SK-N-SH (cell line): ENCODE data around the gene ACSF3. TPM values are rescaled to one million over a fixed set of nuclear protein-coding genes. Genes with fewer than 3 reads are reported as not detected.
"Not testable (repeated sequence)": the region's sequence is repeated elsewhere in the genome, so short reads cannot be mapped to it uniquely, and the experiment has no call there.

ENCODE experiments used
- CTCF ChIA-PET: fragments of 300-600, 350-600 bp; formaldehyde crosslinking; extraction: SDS; loops from one replicate; lab custom pipeline; 2021; lab: Yijun Ruan, JAX
- POLR2A ChIA-PET: fragments of 350-600 bp; sonication (Branson Sonifier 250); formaldehyde crosslinking; extraction: SDS; loops from one replicate; lab custom pipeline; 2020; ENCODE audit warnings: antibody characterized with exemption, inconsistent platforms; lab: Yijun Ruan, JAX
- DNase-seq: peaks from one replicate; pipeline ENCODE4 v3.0.0; 2012
- H2AFZ ChIP-seq: fragments of 200-600 bp; sonication (generic); 2 replicates; pipeline ENCODE4 v1.8.1; 2016; ENCODE audit warnings: antibody characterized with exemption, mild to moderate bottlenecking, low read depth
- H3F3A ChIP-seq: fragments of 200-600 bp; sonication (generic); replicated peaks from 2 replicates; pipeline ENCODE3; 2016; ENCODE audit warnings: antibody characterized with exemption, mild to moderate bottlenecking; ENCODE audit not compliant: insufficient read depth
- H3K27ac ChIP-seq, 2 experiments: fragments of 200-500 bp in 1 of 2; fragments of 200-600 bp in 1 of 2; sonication (Bioruptor generic) in 1 of 2; sonication (generic), shearing (Covaris generic) in 1 of 2; 2 replicates each; pipeline versions ENCODE4 v1.5.1 to v1.6.1; 2014 to 2016; ENCODE audit warnings: low read depth in 2 of 2, inconsistent platforms in 1 of 2, low read length in 1 of 2, mild to moderate bottlenecking in 1 of 2, mixed read lengths in 1 of 2
- H3K27me3 ChIP-seq: fragments of 200-600 bp; sonication (generic), shearing (Covaris generic); 2 replicates; pipeline ENCODE4 v1.6.1; 2016; ENCODE audit warnings: mixed run types; ENCODE audit not compliant: insufficient read depth
- H3K36me3 ChIP-seq, 2 experiments: fragments of 200-500 bp in 1 of 2; fragments of 200-600 bp in 1 of 2; sonication (Bioruptor generic) in 1 of 2; sonication (generic) in 1 of 2; replicated peaks in 1 of 2; 2 replicates each; pipeline versions ENCODE3 to v1.5.1; 2014 to 2016; ENCODE audit warnings: low read length in 1 of 2, mild to moderate bottlenecking in 1 of 2; ENCODE audit not compliant: insufficient read depth in 2 of 2, control insufficient read depth in 1 of 2
- H3K4me1 ChIP-seq, 2 experiments: fragments of 200-500 bp in 1 of 2; fragments of 200-600 bp in 1 of 2; sonication (Bioruptor generic) in 1 of 2; sonication (generic), shearing (Covaris generic) in 1 of 2; 2 replicates each; pipeline versions ENCODE4 v1.5.1 to v1.6.1; 2014 to 2016; ENCODE audit warnings: low read depth in 1 of 2, low read length in 1 of 2, mixed run types in 1 of 2; ENCODE audit not compliant: insufficient read depth in 2 of 2, control insufficient read depth in 1 of 2
- H3K4me2 ChIP-seq: fragments of 200-600 bp; sonication (generic), shearing (Covaris generic); 2 replicates; pipeline ENCODE4 v1.6.1; 2017; ENCODE audit warnings: mixed run types
- H3K4me3 ChIP-seq, 2 experiments: fragments of 200-500 bp in 1 of 2; fragments of 200-600 bp in 1 of 2; sonication (Bioruptor generic) in 1 of 2; sonication (generic), shearing (Covaris generic) in 1 of 2; 2 replicates each; pipeline versions ENCODE4 v1.5.1 to v1.8.1; 2014 to 2016; ENCODE audit warnings: low read depth in 2 of 2, inconsistent platforms in 1 of 2, low read length in 1 of 2, mild to moderate bottlenecking in 1 of 2, mixed read lengths in 1 of 2, moderate library complexity in 1 of 2
- H3K79me2 ChIP-seq: fragments of 200-600 bp; sonication (generic); 2 replicates; pipeline ENCODE4 v1.8.1; 2017; ENCODE audit warnings: mild to moderate bottlenecking; ENCODE audit not compliant: insufficient read depth
- H3K9ac ChIP-seq: fragments of 200-600 bp; sonication (generic); 2 replicates; pipeline ENCODE4 v1.6.1; 2017; ENCODE audit warnings: mixed run types
- H3K9me2 ChIP-seq: fragments of 200-600 bp; sonication (generic); 2 replicates; pipeline ENCODE4 v1.6.1; 2017; ENCODE audit warnings: mixed run types
- H3K9me3 ChIP-seq: fragments of 200-600 bp; sonication (generic); 2 replicates; pipeline ENCODE4 v1.6.1; 2017; ENCODE audit warnings: mixed run types, mild to moderate bottlenecking, moderate library complexity
- H4K20me1 ChIP-seq: fragments of 200-600 bp; sonication (generic); 2 replicates; pipeline ENCODE4 v1.6.1; 2017; ENCODE audit warnings: mild to moderate bottlenecking, mixed run types; ENCODE audit not compliant: insufficient read depth
- CHD2 ChIP-seq: fragments of 150-350 bp; IDR thresholded peaks from 2 replicates; pipeline ENCODE4 v1.6.1; 2018; ENCODE audit warnings: low read length; ENCODE audit not compliant: partially characterized antibody
- ELF1 ChIP-seq: IDR thresholded peaks from 2 replicates; pipeline ENCODE4 v1.4.0; 2012
- EP300 ChIP-seq, 2 experiments: IDR thresholded peaks; 2 replicates each; pipeline versions ENCODE4 v1.4.0 to v1.6.1; 2012; ENCODE audit warnings: borderline replicate concordance in 1 of 2, low read depth in 1 of 2, low read length in 1 of 2
- FOSL2 ChIP-seq: IDR thresholded peaks from 2 replicates; pipeline ENCODE4 v1.4.0; 2012; ENCODE audit warnings: low read depth, mild to moderate bottlenecking, moderate library complexity, borderline replicate concordance
- NRF1 ChIP-seq: IDR thresholded peaks from 2 replicates; pipeline ENCODE4 v1.6.1; 2012; ENCODE audit warnings: low read depth, mild to moderate bottlenecking, low read length
- RAD21 ChIP-seq: IDR thresholded peaks from 2 replicates; pipeline ENCODE4 v1.6.1; 2012; ENCODE audit warnings: mild to moderate bottlenecking, low read length
- TAF1 ChIP-seq: IDR thresholded peaks from 2 replicates; pipeline ENCODE4 v1.6.1; 2012; ENCODE audit warnings: low read depth, mild to moderate bottlenecking, low read length, moderate library complexity, borderline replicate concordance
- whole genome bisulfite sequencing: methylation state at CpG from one replicate; pipeline ENCODE4 v1.1.6; 2017; ENCODE audit warnings: low lambda C conversion rate; 5-methylcytosine and 5-hydroxymethylcytosine counted together
- polyA plus RNA-seq, 3 experiments: library from polyadenylated mRNA; depleted of rRNA; stranded (reverse); fragments of >200 nt; gene quantifications; 2 replicates each; pipeline ENCODE4 v1.2.3, GENCODE V29; 2012
- TF ChIP-seq, protein P1 (sequence below): fragments of 150-350 bp; IDR thresholded peaks from 2 replicates; pipeline ENCODE4 v1.6.1; 2017; ENCODE audit warnings: antibody characterized with exemption, low read length, low read depth, borderline replicate concordance
- TF ChIP-seq, protein P2 (sequence below): IDR thresholded peaks from 2 replicates; pipeline ENCODE4 v1.4.0; 2012; ENCODE audit warnings: low read depth
- TF ChIP-seq, protein P3 (sequence below): fragments of 150-350 bp; IDR thresholded peaks from 2 replicates; pipeline ENCODE4 v1.6.1; 2016; ENCODE audit warnings: mild to moderate bottlenecking, low read depth, low read length
- TF ChIP-seq, protein P4 (sequence below): IDR thresholded peaks from 2 replicates; pipeline ENCODE4; 2012

Gene ACSF3
- polyA plus RNA-seq, 1 of the 3 experiments (the other 2 are of a cell fraction), result 18.8 TPM

DNA sequence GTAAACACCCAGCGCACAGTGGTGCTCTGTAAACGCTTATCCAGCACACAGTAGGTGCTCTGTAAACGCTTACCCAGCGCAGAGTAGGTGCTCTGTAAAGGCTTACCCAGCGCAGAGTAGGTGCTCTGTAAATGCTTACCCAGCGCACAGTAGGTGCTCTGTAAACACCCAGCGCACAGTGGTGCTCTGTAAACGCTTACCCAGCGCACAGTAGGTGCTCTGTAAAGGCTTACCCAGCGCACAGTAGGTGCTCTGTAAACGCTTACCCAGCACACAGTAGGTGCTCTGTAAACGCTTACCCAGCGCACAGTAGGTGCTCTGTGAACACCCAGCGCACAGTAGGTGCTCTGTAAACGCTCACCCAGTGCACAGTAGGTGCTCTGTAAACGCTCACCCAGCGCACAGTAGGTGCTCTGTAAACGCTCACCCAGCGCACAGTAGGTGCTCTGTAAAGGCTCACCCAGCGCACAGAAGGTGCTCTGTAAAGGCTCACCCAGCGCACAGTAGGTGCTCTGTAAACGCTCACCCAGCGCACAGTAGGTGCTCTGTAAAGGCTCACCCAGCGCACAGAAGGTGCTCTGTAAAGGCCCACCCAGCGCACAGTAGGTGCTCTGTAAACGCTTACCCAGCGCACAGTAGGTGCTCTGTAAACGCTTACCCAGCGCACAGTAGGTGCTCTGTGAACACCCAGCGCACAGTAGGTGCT lies 92.4 kb downstream of the ACSF3 start:
- H3K9me2 ChIP-seq, H3K9ac ChIP-seq, H3K4me2 ChIP-seq, H3K9me3 ChIP-seq, H3K4me1 ChIP-seq, DNase-seq, H3K4me3 ChIP-seq, H2AFZ ChIP-seq, H3K36me3 ChIP-seq, H3K79me2 ChIP-seq, H3K27ac ChIP-seq, POLR2A ChIA-PET: not testable (repeated sequence)
- CTCF ChIA-PET, result interaction anchor here (1.4 kb wide), 1 partner anchor 19 kb away, joined by 3 read pairs; no protein-coding TSS in a partner anchor
- peaks cover 23% of the 10 kb centered on the region for H3F3A ChIP-seq
- H4K20me1 ChIP-seq, result peaks cover 10% of the 10 kb centered on the region; the same call in 1 of the 2 replicates
- peaks cover 46% of the 10 kb centered on the region for H3K27me3 ChIP-seq
- WGBS, result 49% methylated on average over 16 of the region's 30 CpGs

DNA sequence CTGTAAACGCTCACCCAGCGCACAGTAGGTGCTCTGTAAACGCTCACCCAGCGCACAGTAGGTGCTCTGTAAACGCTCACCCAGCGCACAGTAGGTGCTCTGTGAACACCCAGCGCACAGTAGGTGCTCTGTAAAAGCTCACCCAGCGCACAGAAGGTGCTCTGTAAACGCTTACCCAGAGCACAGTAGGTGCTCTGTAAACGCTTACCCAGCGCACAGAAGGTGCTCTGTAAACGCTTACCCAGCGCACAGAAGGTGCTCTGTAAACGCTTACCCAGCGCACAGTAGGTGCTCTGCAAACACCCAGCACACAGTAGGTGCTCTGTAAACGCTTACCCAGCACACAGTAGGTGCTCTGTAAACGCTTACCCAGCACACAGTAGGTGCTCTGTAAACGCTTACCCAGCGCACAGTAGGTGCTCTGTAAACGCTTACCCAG lies 93.0 kb downstream of the ACSF3 start:
- H3F3A ChIP-seq, result peaks cover 23% of the 10 kb centered on the region
- H3K9me2 ChIP-seq, POLR2A ChIA-PET, H2AFZ ChIP-seq, H3K4me1 ChIP-seq, CTCF ChIA-PET, H3K4me2 ChIP-seq, H3K27ac ChIP-seq, DNase-seq, H3K36me3 ChIP-seq, H3K9ac ChIP-seq, H3K4me3 ChIP-seq, H3K79me2 ChIP-seq, H3K9me3 ChIP-seq: not testable (repeated sequence)
- H3K27me3 ChIP-seq, result peaks cover 40% of the 10 kb centered on the region
- 68% methylated on average over 15 of the region's 20 CpGs for WGBS
- peaks cover 10% of the 10 kb centered on the region; the same call in 1 of the 2 replicates for H4K20me1 ChIP-seq

DNA sequence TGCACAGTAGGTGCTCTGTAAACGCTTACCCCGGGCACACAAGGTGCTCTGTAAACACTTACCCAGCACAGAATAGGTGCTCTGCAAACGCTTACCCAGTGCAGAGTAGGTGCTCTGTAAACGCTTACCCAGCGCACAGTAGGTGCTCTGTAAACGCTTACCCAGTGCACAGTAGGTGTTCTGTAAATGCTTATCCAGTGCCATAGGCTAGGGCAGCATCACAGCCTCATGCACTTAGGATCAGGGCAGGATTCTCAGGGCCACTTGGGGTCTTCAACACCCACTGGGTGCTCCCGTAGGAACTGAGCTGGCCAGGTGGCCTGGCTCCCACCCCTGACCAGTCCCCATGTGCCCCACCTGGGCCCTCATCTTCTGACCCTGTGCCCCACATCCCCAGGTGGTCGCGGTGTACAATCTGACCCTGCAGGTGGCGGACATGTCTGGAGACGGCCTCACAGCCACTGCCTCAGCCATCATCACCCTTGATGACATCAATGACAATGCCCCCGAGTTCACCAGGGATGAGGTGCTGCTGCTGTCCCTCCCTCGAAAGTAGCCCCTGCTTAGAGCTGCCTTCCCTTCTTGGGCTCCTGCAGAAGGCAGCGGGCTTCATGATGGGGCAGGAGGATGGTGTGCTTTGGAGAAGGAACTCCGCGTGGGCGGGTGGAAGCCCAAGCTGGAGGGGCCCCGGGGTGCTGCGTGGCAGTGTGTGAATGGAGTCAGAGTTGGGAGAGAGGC lies 93.5 kb downstream of the ACSF3 start:
- ChIA-PET CTCF (interaction anchor here (1.2 kb wide), 1 partner anchor 20 kb away, joined by 5 read pairs; no protein-coding TSS in a partner anchor), POLR2A (no interaction called here)
- H3K36me3 ChIP-seq, result no peaks in the 10 kb centered on the region
- H3K9me2 ChIP-seq, result no peaks in the 10 kb centered on the region
- H3K9ac ChIP-seq, result no peak overlapping the region
- no peak for DNase-seq
- H3K4me2 ChIP-seq, result no peak overlapping the region
- H3K9me3 ChIP-seq, result no peaks in the 10 kb centered on the region
- H3K27ac ChIP-seq, result no peak overlapping the region
- H3K4me1 ChIP-seq, result peaks cover 0 to 11% of the 10 kb centered on the region in 2 experiments; a peak in 1 of 4 replicates
- H3K79me2 ChIP-seq, result no peaks in the 10 kb centered on the region
- WGBS, result 32% methylated on average over 13 of the region's 19 CpGs
- peaks cover 39% of the 10 kb centered on the region for H3K27me3 ChIP-seq
- H3F3A ChIP-seq, result peaks cover 23% of the 10 kb centered on the region
- H3K4me3 ChIP-seq, result no peak overlapping the region
- peaks cover 10% of the 10 kb centered on the region; the same call in 1 of the 2 replicates for H4K20me1 ChIP-seq
- H2AFZ ChIP-seq, result no peak overlapping the region
- TF ChIP-seq TAF1, result no peak
- TF ChIP-seq FOSL2, result no peak
- TF ChIP-seq, protein P1, sequence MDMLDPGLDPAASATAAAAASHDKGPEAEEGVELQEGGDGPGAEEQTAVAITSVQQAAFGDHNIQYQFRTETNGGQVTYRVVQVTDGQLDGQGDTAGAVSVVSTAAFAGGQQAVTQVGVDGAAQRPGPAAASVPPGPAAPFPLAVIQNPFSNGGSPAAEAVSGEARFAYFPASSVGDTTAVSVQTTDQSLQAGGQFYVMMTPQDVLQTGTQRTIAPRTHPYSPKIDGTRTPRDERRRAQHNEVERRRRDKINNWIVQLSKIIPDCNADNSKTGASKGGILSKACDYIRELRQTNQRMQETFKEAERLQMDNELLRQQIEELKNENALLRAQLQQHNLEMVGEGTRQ, result no peak
- no peak for TF ChIP-seq RAD21
- no peak for TF ChIP-seq NRF1
- TF ChIP-seq ELF1, result no peak
- TF ChIP-seq, protein P2, sequence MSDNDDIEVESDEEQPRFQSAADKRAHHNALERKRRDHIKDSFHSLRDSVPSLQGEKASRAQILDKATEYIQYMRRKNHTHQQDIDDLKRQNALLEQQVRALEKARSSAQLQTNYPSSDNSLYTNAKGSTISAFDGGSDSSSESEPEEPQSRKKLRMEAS, result no peak
- no peak for TF ChIP-seq EP300 (IDR thresholded peaks at IDR 0.05; ENCODE audit: borderline replicate concordance in 1 of 2, low read depth in 1 of 2, low read length in 1 of 2)
- TF ChIP-seq, protein P3, sequence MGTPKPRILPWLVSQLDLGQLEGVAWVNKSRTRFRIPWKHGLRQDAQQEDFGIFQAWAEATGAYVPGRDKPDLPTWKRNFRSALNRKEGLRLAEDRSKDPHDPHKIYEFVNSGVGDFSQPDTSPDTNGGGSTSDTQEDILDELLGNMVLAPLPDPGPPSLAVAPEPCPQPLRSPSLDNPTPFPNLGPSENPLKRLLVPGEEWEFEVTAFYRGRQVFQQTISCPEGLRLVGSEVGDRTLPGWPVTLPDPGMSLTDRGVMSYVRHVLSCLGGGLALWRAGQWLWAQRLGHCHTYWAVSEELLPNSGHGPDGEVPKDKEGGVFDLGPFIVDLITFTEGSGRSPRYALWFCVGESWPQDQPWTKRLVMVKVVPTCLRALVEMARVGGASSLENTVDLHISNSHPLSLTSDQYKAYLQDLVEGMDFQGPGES, result no peak
- no peak for TF ChIP-seq CHD2
- TF ChIP-seq, protein P4, sequence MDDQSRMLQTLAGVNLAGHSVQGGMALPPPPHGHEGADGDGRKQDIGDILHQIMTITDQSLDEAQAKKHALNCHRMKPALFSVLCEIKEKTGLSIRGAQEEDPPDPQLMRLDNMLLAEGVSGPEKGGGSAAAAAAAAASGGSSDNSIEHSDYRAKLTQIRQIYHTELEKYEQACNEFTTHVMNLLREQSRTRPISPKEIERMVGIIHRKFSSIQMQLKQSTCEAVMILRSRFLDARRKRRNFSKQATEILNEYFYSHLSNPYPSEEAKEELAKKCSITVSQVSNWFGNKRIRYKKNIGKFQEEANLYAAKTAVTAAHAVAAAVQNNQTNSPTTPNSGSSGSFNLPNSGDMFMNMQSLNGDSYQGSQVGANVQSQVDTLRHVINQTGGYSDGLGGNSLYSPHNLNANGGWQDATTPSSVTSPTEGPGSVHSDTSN, result no peak
